IMR-90 (cell line): ENCODE data around the gene CEP152. TPM values are rescaled to one million over a fixed set of nuclear protein-coding genes. Genes with fewer than 3 reads are reported as not detected.
A peak's percentile ranks its signal among the peaks of the same experiment; 100 is the strongest.

ENCODE experiments used
- ATAC-seq: fragments of 200-7000 bp; cut with Tn5 transposase; 2 replicates; pipeline ENCODE4 v1.9.1; 2020; ENCODE audit warnings: low read depth, mild to moderate bottlenecking, moderate library complexity
- BruUV-seq: library from RNA; stranded (reverse); fragments of 400-500 nt; replicated peaks from 2 replicates; lab custom pipeline; 2021; lab: Mats Ljungman, UMichigan
- CTCF ChIA-PET: fragments of 300-600 bp; formaldehyde crosslinking; extraction: SDS; loops from one replicate; lab custom pipeline; 2021; ENCODE audit warnings: antibody characterized with exemption; lab: Yijun Ruan, JAX
- POLR2A ChIA-PET: fragments of 300-600 bp; sonication (Branson Sonifier 250); formaldehyde crosslinking; loops from one replicate; lab custom pipeline; 2022; ENCODE audit warnings: antibody characterized with exemption; ENCODE audit not compliant: unreplicated experiment; lab: Charles Lee
- DNase-seq: peaks from one replicate; pipeline ENCODE4 v3.0.0; 2013
- H2AFZ ChIP-seq: replicated peaks from 2 replicates; pipeline ENCODE3; 2013; ENCODE audit warnings: low read length, mild to moderate bottlenecking; ENCODE audit not compliant: poor library complexity
- H2AK5ac ChIP-seq: 2 replicates; pipeline ENCODE4 v1.6.1; 2013; ENCODE audit warnings: low read depth, low read length, inconsistent platforms
- H2AK9ac ChIP-seq: replicated peaks from 2 replicates; pipeline ENCODE3; 2013; ENCODE audit warnings: mild to moderate bottlenecking, low read depth, low read length, moderate library complexity; ENCODE audit not compliant: poor library complexity
- H2BK120ac ChIP-seq: 2 replicates; pipeline ENCODE4 v1.6.1; 2013; ENCODE audit warnings: low read depth, low read length, inconsistent platforms
- H2BK15ac ChIP-seq: 3 replicates; pipeline ENCODE4 v1.6.1; 2013; ENCODE audit warnings: low read depth, low read length, inconsistent platforms
- H2BK20ac ChIP-seq: 2 replicates; pipeline ENCODE4 v1.6.1; 2013; ENCODE audit warnings: low read depth, mild to moderate bottlenecking, inconsistent platforms, low read length, moderate library complexity
- H2BK5ac ChIP-seq: 2 replicates; pipeline ENCODE4 v1.6.1; 2013; ENCODE audit warnings: mild to moderate bottlenecking, low read depth, low read length, inconsistent platforms; ENCODE audit not compliant: poor library complexity, severe bottlenecking
- H3K14ac ChIP-seq: replicated peaks from 2 replicates; pipeline ENCODE4 v1.6.1; 2013; ENCODE audit warnings: low read depth, low read length, inconsistent platforms
- H3K18ac ChIP-seq: 2 replicates; pipeline ENCODE4 v1.6.1; 2013; ENCODE audit warnings: low read depth, low read length, control low read depth
- H3K23ac ChIP-seq: 2 replicates; pipeline ENCODE4 v1.6.1; 2013; ENCODE audit warnings: low read depth, low read length, inconsistent platforms
- H3K27ac ChIP-seq: 2 replicates; pipeline ENCODE4 v1.5.1; 2013; ENCODE audit warnings: mild to moderate bottlenecking, control low read depth, low read length; ENCODE audit not compliant: insufficient read depth
- H3K27me3 ChIP-seq: 2 replicates; pipeline ENCODE4 v1.6.1; 2013; ENCODE audit warnings: low read length; ENCODE audit not compliant: control insufficient read depth, insufficient read depth
- H3K36me3 ChIP-seq: 2 replicates; pipeline ENCODE4 v1.6.1; 2013; ENCODE audit warnings: low read length, mixed read lengths; ENCODE audit not compliant: control insufficient read depth, insufficient read depth
- H3K4ac ChIP-seq: 2 replicates; pipeline ENCODE4 v1.6.1; 2013; ENCODE audit warnings: low read depth, low read length, inconsistent platforms
- H3K4me1 ChIP-seq: 2 replicates; pipeline ENCODE4 v1.6.1; 2013; ENCODE audit warnings: low read length, mixed read lengths; ENCODE audit not compliant: control insufficient read depth, insufficient read depth
- H3K4me2 ChIP-seq: 2 replicates; pipeline ENCODE4 v1.6.1; 2013; ENCODE audit warnings: low read depth, mild to moderate bottlenecking, control low read depth, low read length, moderate library complexity
- H3K4me3 ChIP-seq: 2 replicates; pipeline ENCODE4 v1.5.1; 2013; ENCODE audit warnings: low read depth, mild to moderate bottlenecking, control low read depth, low read length, moderate library complexity; ENCODE audit not compliant: insufficient read depth
- H3K56ac ChIP-seq: 2 replicates; pipeline ENCODE4 v1.6.1; 2013; ENCODE audit warnings: low read length, inconsistent platforms; ENCODE audit not compliant: insufficient read depth; ENCODE audit errors: extremely low read depth
- H3K79me1 ChIP-seq, 2 experiments: 2 replicates each; pipeline ENCODE4 v1.6.1; 2013; ENCODE audit warnings: low read length in 2 of 2, inconsistent platforms in 1 of 2, low read depth in 1 of 2
- H3K9ac ChIP-seq: 2 replicates; pipeline ENCODE4 v1.6.1; 2013; ENCODE audit warnings: low read depth, low read length, control low read depth
- H3K9me1 ChIP-seq: 2 replicates; pipeline ENCODE4 v1.6.1; 2013; ENCODE audit warnings: low read length, inconsistent platforms; ENCODE audit not compliant: insufficient read depth
- H3K9me3 ChIP-seq: 2 replicates; pipeline ENCODE4 v1.6.1; 2013; ENCODE audit warnings: low read length; ENCODE audit not compliant: control insufficient read depth, insufficient read depth
- H4K20me1 ChIP-seq: 2 replicates; pipeline ENCODE4 v1.6.1; 2013; ENCODE audit warnings: low read length, inconsistent platforms; ENCODE audit not compliant: insufficient read depth
- H4K5ac ChIP-seq: 2 replicates; pipeline ENCODE4 v1.6.1; 2013; ENCODE audit warnings: mild to moderate bottlenecking, low read depth, low read length, control low read depth
- H4K8ac ChIP-seq, 2 experiments: 2 replicates each; pipeline ENCODE4 v1.6.1; 2013; ENCODE audit warnings: low read depth in 2 of 2, low read length in 2 of 2, control low read depth in 1 of 2, inconsistent platforms in 1 of 2
- H4K91ac ChIP-seq: 2 replicates; pipeline ENCODE4 v1.6.1; 2013; ENCODE audit warnings: low read depth, low read length, inconsistent platforms; ENCODE audit not compliant: insufficient read depth
- BHLHE40 ChIP-seq: fragments of 150-350 bp; IDR thresholded peaks from 2 replicates; pipeline ENCODE4 v1.6.1; 2016; ENCODE audit warnings: mild to moderate bottlenecking, low read depth, low read length
- CEBPB ChIP-seq: IDR thresholded peaks from 2 replicates; pipeline ENCODE4 v1.6.1; 2012; ENCODE audit warnings: low read depth, low read length, improper control_type of control experiment
- CHD1 ChIP-seq: IDR thresholded peaks from 2 replicates; pipeline ENCODE4 v1.6.1; 2012; ENCODE audit warnings: low read depth, low read length, improper control_type of control experiment
- FOS ChIP-seq: fragments of 150-350 bp; IDR thresholded peaks from 2 replicates; pipeline ENCODE4 v1.6.1; 2016; ENCODE audit warnings: low read depth, low read length
- MAFK ChIP-seq: IDR thresholded peaks from 2 replicates; pipeline ENCODE4 v1.6.1; 2012; ENCODE audit warnings: low read depth, low read length, improper control_type of control experiment
- MAZ ChIP-seq: IDR thresholded peaks from 2 replicates; pipeline ENCODE4 v1.6.1; 2012; ENCODE audit warnings: low read depth, mild to moderate bottlenecking, low read length, improper control_type of control experiment, moderate library complexity, borderline replicate concordance
- NFE2L2 ChIP-seq: fragments of 150-350 bp; IDR thresholded peaks from 2 replicates; pipeline ENCODE4 v1.6.1; 2016; ENCODE audit warnings: low read depth, mild to moderate bottlenecking, low read length
- POLR2A ChIP-seq: IDR thresholded peaks from 2 replicates; pipeline ENCODE4 v1.6.1; 2012; ENCODE audit warnings: mild to moderate bottlenecking, low read depth, low read length
- RFX5 ChIP-seq: IDR thresholded peaks from 2 replicates; pipeline ENCODE4 v1.8.0; 2012; ENCODE audit warnings: low read depth, mild to moderate bottlenecking, low read length, moderate library complexity
- USF2 ChIP-seq: fragments of 150-350 bp; IDR thresholded peaks from 2 replicates; pipeline ENCODE4 v1.6.1; 2017; ENCODE audit warnings: mild to moderate bottlenecking, antibody characterized with exemption, low read length, low read depth
- WGBS, 2 experiments: methylation state at CpG; one replicate each; pipeline versions ENCODE4 v1.1.5 to v1.1.7; 2013; ENCODE audit warnings: missing lambda C conversion rate in 2 of 2; ENCODE audit not compliant: insufficient read length in 1 of 2; ENCODE audit errors: extremely low coverage in 2 of 2; 5-methylcytosine and 5-hydroxymethylcytosine counted together
- dilution Hi-C: fragments of 300-500 bp; cut with HindIII; formaldehyde crosslinking; loops from one replicate; pipeline ENCODE4 v1.14.3; 2018; ENCODE audit warnings: low sequenced_read_pairs; ENCODE audit not compliant: unreplicated experiment
- in situ Hi-C: fragments of 300-500 bp; cut with MboI; formaldehyde crosslinking; loops from 3 replicates; pipeline ENCODE4 v1.14.3; 2019; ENCODE audit warnings: low sequenced_read_pairs, inconsistent platforms, mixed read lengths
- intact Hi-C: fragments of 100-400 bp; cut with micrococcal nuclease; formaldehyde crosslinking; loops from 2 replicates; pipeline ENCODE4 v1.10.0; 2022
- polyA plus RNA-seq, 3 experiments: library from polyadenylated mRNA; depleted of rRNA; stranded (reverse); fragments of >200 nt; gene quantifications; 2 replicates each; pipeline ENCODE4 v1.2.3, GENCODE V29; 2012; ENCODE audit warnings: low replicate concordance in 1 of 3
- total RNA-seq: library from RNA; depleted of rRNA; stranded (reverse); fragments of >200 nt; gene quantifications from 2 replicates; pipeline ENCODE4 v1.2.3, GENCODE V29; 2012

CEP152 gene
- total and polyA plus RNA-seq, 2 of the 4 experiments (the other 2 are of a cell fraction) = 2.1 to 7.3 TPM

GRCh38 chr15:48859426-48859825, 48.6 kb upstream of the CEP152 start (continued):
- TF ChIP-seq USF2 (no peak), FOS (no peak), POLR2A (no peak), CEBPB (no peak), MAFK (no peak), CHD1 (no peak), BHLHE40 (no peak)

- H4K91ac ChIP-seq = no peak overlapping the region
- DNase-seq (peak; percentile 70), ATAC-seq (peak; percentile 25; the same call in 1 of the 2 replicates)
- H3K79me1 ChIP-seq = peaks cover 0 to 14% of the 10 kb centered on the region in 2 experiments; a peak in 2 of 4 replicates
- dilution Hi-C loops = no loop called here
- no TSS peak for BruUV-seq
- peak overlapping the region; percentile 39; the same call in 1 of the 2 replicates for H3K18ac ChIP-seq
- H3K14ac ChIP-seq = 0 out of 2 replicates have a peak overlapping the region, but pooled peaks have one; percentile 8
- H3K4me3 ChIP-seq = no peak overlapping the region
- CTCF ChIA-PET = interaction anchor here (4.7 kb wide), 1 partner anchor 107 kb away, joined by 36 read pairs; the partner anchor contains the start of gene SHC4
- no peaks in the 10 kb centered on the region for H4K20me1 ChIP-seq
- peaks cover 9% of the 10 kb centered on the region; the same call in 1 of the 2 replicates for H3K9me1 ChIP-seq
- no peak overlapping the region for H2AFZ ChIP-seq
- WGBS, 2 experiments = no CpG with 5 or more reads among the region's 2 CpGs
- H4K8ac ChIP-seq = no peak overlapping the region
- H3K9me3 ChIP-seq = no peaks in the 10 kb centered on the region
- in situ Hi-C loops = loop anchor here (25.0 kb wide), 1 partner anchor 554 kb away; the partner anchor contains the start of gene FGF7
- intact Hi-C loops = no loop called here
- H3K36me3 ChIP-seq = no peaks in the 10 kb centered on the region
- H4K5ac ChIP-seq = no peak overlapping the region
- H3K4ac ChIP-seq = no peak overlapping the region
- POLR2A ChIA-PET = no interaction called here
- H3K9ac ChIP-seq = no peak overlapping the region
- H2BK5ac ChIP-seq = peak overlapping the region; percentile 21
- H3K56ac ChIP-seq = no peak overlapping the region
- TF ChIP-seq NFE2L2 (peak; percentile 34; the same call in 1 of the 2 replicates), BHLHE40 (peak; percentile 56), MAZ (no peak), RFX5 (no peak)
- H3K23ac ChIP-seq = peak overlapping the region; percentile 23; the same call in 1 of the 2 replicates
- H3K27me3 ChIP-seq = no peaks in the 10 kb centered on the region
- H3K27ac ChIP-seq = no peak overlapping the region
- no peak overlapping the region for H2BK20ac ChIP-seq
- no peak overlapping the region for H2BK15ac ChIP-seq
- H2AK5ac ChIP-seq = no peak overlapping the region
- no peak overlapping the region for H3K4me2 ChIP-seq
- H2AK9ac ChIP-seq = no peak overlapping the region
- H3K4me1 ChIP-seq = peaks cover 18% of the 10 kb centered on the region
- no peak overlapping the region for H2BK120ac ChIP-seq
Measured at GRCh38 chr15:48858401-48858800, 47.5 kb upstream of the CEP152 start.
